Measurements from ENCODE around the gene PCYT1A. TPM values are rescaled to one million over a fixed set of nuclear protein-coding genes. Genes with fewer than 3 reads are reported as not detected.

PCYT1A gene
- total RNA-seq, 2 donors from 2014 or later, result 64.7 to 102 TPM

DNA sequence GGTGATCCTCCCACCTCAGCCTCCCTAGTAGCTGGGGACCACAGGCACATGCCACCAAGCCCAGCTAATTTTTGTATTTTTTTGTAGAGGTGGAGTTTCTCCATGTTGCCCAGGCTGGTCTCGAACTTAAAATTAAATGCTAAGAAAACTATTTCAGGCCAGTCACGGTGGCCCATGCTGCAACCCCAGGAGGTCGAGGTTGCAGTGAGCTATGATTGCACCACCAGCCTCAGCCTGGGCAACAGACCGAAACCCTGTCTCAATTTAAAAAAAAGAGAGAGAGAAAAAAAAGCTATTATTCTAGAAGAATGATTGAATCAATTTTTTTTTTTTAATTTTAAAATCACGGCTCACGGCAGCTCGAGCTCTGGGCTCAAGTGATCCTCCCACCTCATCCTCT, 66.5 kb downstream of the PCYT1A start:
- Histone ChIP-seq H3K4me3 (no peak overlapping the region), H3K27me3 (replicated peaks; ENCODE audit: insufficient read depth) (no peaks in the 10 kb centered on the region), H3K4me1 (ENCODE audit: control insufficient read depth in 1 of 2, low read depth in 2 of 2) (peaks cover 0 to 9% of the 10 kb centered on the region in 2 donors), H3K36me3 (no peaks in the 10 kb centered on the region), H3K9me3 (no peaks in the 10 kb centered on the region), H3K27ac (no peak overlapping the region)
- DNase-seq (ENCODE audit: low spot score) (no peak), ATAC-seq (ENCODE audit: insufficient number of reproducible peaks, low FRiP score, low read depth) (no peak)
- TF ChIP-seq, protein P1, sequence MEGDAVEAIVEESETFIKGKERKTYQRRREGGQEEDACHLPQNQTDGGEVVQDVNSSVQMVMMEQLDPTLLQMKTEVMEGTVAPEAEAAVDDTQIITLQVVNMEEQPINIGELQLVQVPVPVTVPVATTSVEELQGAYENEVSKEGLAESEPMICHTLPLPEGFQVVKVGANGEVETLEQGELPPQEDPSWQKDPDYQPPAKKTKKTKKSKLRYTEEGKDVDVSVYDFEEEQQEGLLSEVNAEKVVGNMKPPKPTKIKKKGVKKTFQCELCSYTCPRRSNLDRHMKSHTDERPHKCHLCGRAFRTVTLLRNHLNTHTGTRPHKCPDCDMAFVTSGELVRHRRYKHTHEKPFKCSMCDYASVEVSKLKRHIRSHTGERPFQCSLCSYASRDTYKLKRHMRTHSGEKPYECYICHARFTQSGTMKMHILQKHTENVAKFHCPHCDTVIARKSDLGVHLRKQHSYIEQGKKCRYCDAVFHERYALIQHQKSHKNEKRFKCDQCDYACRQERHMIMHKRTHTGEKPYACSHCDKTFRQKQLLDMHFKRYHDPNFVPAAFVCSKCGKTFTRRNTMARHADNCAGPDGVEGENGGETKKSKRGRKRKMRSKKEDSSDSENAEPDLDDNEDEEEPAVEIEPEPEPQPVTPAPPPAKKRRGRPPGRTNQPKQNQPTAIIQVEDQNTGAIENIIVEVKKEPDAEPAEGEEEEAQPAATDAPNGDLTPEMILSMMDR (IDR thresholded peaks at IDR 0.05), result no peak

- H3K4me1 ChIP-seq (ENCODE audit: control insufficient read depth in 1 of 2, low read depth in 2 of 2), result peaks cover 0 to 9% of the 10 kb centered on the region in 2 donors
- no peak overlapping the region for H3K27ac ChIP-seq
- DNase-seq (ENCODE audit: low spot score) (no peak), ATAC-seq (ENCODE audit: insufficient number of reproducible peaks, low FRiP score, low read depth) (no peak)
- TF ChIP-seq, protein P1 (IDR thresholded peaks at IDR 0.05), result no peak
- no peaks in the 10 kb centered on the region for H3K36me3 ChIP-seq
- no peaks in the 10 kb centered on the region for H3K27me3 ChIP-seq (replicated peaks; ENCODE audit: insufficient read depth)
- H3K4me3 ChIP-seq, result no peak overlapping the region
- H3K9me3 ChIP-seq, result no peaks in the 10 kb centered on the region
These were observed 66.9 kb downstream of the PCYT1A start for GRCh38 chr3:196220587-196220986.

GRCh38 chr3:196219970-196220311, 67.6 kb downstream of the PCYT1A start:
- TF ChIP-seq, protein P1 (IDR thresholded peaks at IDR 0.05), result no peak
- DNase-seq (ENCODE audit: low spot score), result no peak
- Histone ChIP-seq H3K4me1 (ENCODE audit: control insufficient read depth in 1 of 2, low read depth in 2 of 2) (peaks cover 0 to 9% of the 10 kb centered on the region in 2 donors), H3K36me3 (no peaks in the 10 kb centered on the region), H3K9me3 (no peaks in the 10 kb centered on the region), H3K4me3 (no peak overlapping the region), H3K27me3 (replicated peaks; ENCODE audit: insufficient read depth) (no peaks in the 10 kb centered on the region), H3K27ac (no peak overlapping the region)
- no peak for ATAC-seq (ENCODE audit: insufficient number of reproducible peaks, low FRiP score, low read depth)

GRCh38 chr3:196219194-196219969, 68.1 kb downstream of the PCYT1A start:
- peak overlapping the region; percentile 37 for H3K4me3 ChIP-seq
- ATAC-seq (ENCODE audit: insufficient number of reproducible peaks, low FRiP score, low read depth) (peak; percentile 69), DNase-seq (ENCODE audit: low spot score) (peak; percentile 30)
- H3K27ac ChIP-seq, result no peak overlapping the region
- no peaks in the 10 kb centered on the region for H3K9me3 ChIP-seq
- TF ChIP-seq, protein P1 (IDR thresholded peaks at IDR 0.05), result no peak
- H3K27me3 ChIP-seq (replicated peaks; ENCODE audit: insufficient read depth), result no peaks in the 10 kb centered on the region
- no peaks in the 10 kb centered on the region for H3K36me3 ChIP-seq
- peaks cover 0 to 9% of the 10 kb centered on the region in 2 donors for H3K4me1 ChIP-seq (ENCODE audit: control insufficient read depth in 1 of 2, low read depth in 2 of 2)

DNA sequence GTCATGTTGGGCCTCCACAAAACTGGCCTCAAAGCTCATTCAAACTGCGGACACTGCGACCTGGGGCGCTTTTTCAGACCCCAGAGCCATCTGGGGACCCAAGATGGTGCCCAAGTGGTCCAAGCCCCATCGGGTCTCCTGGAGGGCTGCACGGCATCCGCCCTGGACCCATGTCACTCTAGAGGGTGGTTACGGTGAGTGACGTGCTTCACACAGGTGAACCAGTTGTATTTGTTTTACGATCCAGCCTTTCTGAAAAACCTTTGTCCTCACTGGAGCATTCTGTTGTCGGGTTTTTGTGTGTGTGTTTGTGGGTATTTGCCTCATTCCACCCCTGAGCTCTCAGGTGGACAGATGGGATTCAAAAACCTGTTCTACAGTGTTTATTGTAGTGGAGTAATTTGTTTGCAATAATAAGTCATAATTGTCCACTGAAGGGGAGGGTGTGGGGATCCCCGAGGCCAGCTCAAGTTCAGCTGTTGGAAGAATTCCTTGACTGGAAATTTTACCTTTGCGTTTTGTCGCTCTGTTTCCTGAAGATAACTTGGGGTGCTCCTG, 69.3 kb downstream of the PCYT1A start:
- DNase-seq (ENCODE audit: low spot score) (no peak), ATAC-seq (ENCODE audit: insufficient number of reproducible peaks, low FRiP score, low read depth) (no peak)
- TF ChIP-seq, protein P1 (IDR thresholded peaks at IDR 0.05), result no peak
- Histone ChIP-seq H3K27ac (no peak overlapping the region), H3K27me3 (replicated peaks; ENCODE audit: insufficient read depth) (no peaks in the 10 kb centered on the region), H3K9me3 (no peaks in the 10 kb centered on the region), H3K36me3 (no peaks in the 10 kb centered on the region), H3K4me1 (ENCODE audit: control insufficient read depth in 1 of 2, low read depth in 2 of 2) (peaks cover 0 to 9% of the 10 kb centered on the region in 2 donors), H3K4me3 (no peak overlapping the region)
